Activated T-cell treated with anti-CD3 and anti-CD28 coated beads, Interleukin-2, amount 50 U/mL, for 4 hours (primary cell): Measurements from ENCODE around the gene LRCH3. TPM values are rescaled to one million over a fixed set of nuclear protein-coding genes. Genes with fewer than 3 reads are reported as not detected.
"Not testable (repeated sequence)": the region's sequence is repeated elsewhere in the genome, so short reads cannot be mapped to it uniquely, and the experiment has no call there.

ENCODE experiments used
- ATAC-seq, 2 donors: fragments of 200-7000 bp; cut with Tn5 transposase; one replicate each; pipeline ENCODE4 v1.10.0; 2021
- DNase-seq: peaks from one replicate; pipeline ENCODE4 v3.0.0-alpha.2; 2020
- H3K27me3 Mint-ChIP-seq: one replicate; pipeline ENCODE4 v1.8.0; 2021; ENCODE audit warnings: low read depth, mixed read lengths
- H3K36me3 Mint-ChIP-seq: one replicate; pipeline ENCODE4 v1.8.0; 2022; ENCODE audit warnings: mixed read lengths; ENCODE audit not compliant: insufficient read depth
- H3K4me1 Mint-ChIP-seq: one replicate; pipeline ENCODE4 v1.8.0; 2021; ENCODE audit warnings: low read depth, mixed read lengths
- H3K4me3 Mint-ChIP-seq: one replicate; pipeline ENCODE4 v1.8.0; 2021; ENCODE audit warnings: mild to moderate bottlenecking, moderate library complexity, mixed read lengths
- H3K9me3 Mint-ChIP-seq: one replicate; pipeline ENCODE4 v1.8.0; 2021; ENCODE audit warnings: mixed read lengths
- total RNA-seq, 3 donors: library from RNA; stranded (reverse); gene quantifications; one replicate each; pipeline ENCODE4 v1.2.1, GENCODE V29; 2021

LRCH3 gene
- total RNA-seq, 3 donors from 2014 or later = 33.7 to 43.9 (median 38.5) TPM

DNA sequence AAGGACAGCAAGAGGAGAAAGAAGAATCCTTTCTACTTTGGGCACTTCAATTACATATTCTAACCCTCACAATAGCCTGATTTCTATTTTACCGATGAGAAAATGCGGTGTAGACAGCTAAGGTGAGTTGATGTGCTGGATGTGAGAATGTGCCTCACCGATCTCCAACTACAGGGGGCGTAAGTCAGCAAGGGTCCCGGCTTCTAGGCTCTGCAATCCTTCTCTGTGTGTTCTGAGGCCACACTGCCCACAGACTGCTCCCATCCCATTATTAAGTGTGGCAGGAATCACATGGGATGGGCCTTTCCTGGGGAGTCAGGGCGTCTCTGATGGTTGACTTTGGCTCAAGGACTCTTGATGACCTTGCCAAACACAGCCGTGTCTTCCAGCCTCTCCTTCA, 135.4 kb downstream of the LRCH3 start:
- H3K4me1 Mint-ChIP-seq = peaks cover 3% of the 10 kb centered on the region
- H3K9me3 Mint-ChIP-seq = no peaks in the 10 kb centered on the region
- no peaks in the 10 kb centered on the region for H3K27me3 Mint-ChIP-seq
- no peak for ATAC-seq
- DNase-seq = no peak
- H3K4me3 Mint-ChIP-seq = no peak overlapping the region
- H3K36me3 Mint-ChIP-seq = peaks cover 25% of the 10 kb centered on the region

DNA sequence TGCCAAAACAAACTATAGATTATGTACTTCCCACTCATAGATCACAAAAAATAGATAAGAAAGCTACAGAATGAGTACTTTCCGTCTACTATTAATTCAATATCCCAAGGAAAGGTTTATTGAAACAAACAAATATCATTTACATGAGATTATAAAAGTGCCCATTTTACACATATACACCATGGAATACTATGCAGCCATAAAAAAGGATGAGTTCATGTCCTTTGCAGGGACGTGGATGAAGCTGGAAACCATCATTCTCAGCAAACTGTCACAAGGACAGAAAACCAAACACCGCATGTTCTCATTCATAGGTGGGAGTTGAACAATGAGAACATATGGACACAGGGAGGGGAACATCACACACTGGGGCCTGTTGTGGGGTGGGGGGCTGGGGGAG, 136.5 kb downstream of the LRCH3 start:
- H3K27me3 Mint-ChIP-seq, H3K4me3 Mint-ChIP-seq, H3K4me1 Mint-ChIP-seq, H3K9me3 Mint-ChIP-seq, ATAC-seq, DNase-seq: not testable (repeated sequence)
- H3K36me3 Mint-ChIP-seq = peaks cover 21% of the 10 kb centered on the region

DNA sequence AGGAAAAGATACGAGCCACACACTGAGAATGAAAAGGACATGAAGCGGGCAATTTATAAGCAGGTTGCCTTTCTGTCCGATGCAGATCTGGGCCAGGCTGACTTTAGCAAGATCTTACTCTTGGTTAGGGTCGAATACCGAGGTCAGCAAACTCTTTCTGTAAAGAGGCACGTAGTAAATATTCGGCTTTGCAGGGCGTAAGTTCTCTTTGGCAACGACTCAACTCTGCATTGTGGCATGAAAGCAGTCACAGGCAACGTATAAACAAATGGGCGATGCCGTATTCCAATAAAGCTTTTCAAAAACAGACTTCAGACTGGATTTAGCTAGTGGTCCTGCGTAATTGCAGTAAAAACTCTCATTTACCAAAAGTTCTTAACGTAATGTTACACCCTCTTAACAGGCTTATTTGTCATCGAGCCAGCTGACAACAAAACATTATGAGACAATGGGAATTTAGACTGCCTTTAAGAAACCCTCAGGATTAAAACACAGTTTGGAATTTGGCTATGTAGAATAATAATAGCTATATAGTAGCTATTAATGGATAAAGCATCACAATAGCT, 145.8 kb downstream of the LRCH3 start:
- Mint-ChIP-seq H3K9me3 (no peaks in the 10 kb centered on the region), H3K4me3 (no peak overlapping the region), H3K4me1 (no peaks in the 10 kb centered on the region), H3K27me3 (no peaks in the 10 kb centered on the region), H3K36me3 (peaks cover 4% of the 10 kb centered on the region)
- DNase-seq (no peak), ATAC-seq (no peak)

Other genes starting within 250 kb of the LRCH3 start
- gene BDH1, start 235.3 kb upstream of the LRCH3 start, total RNA-seq = 10 to 100 TPM; 70.7 to 83.8 (median 79.9) TPM
- gene RUBCN, start 54.4 kb upstream of the LRCH3 start, total RNA-seq = 10 to 100 TPM; 36.9 to 47.0 (median 39.5) TPM
- gene FYTTD1, start 41.4 kb upstream of the LRCH3 start, total RNA-seq = 10 to 100 TPM; 40.8 to 46.5 (median 43.3) TPM
- gene RPL35A, start 158.9 kb downstream of the LRCH3 start, total RNA-seq = 1,000 to 10,000 TPM; 1,441 to 1,606 (median 1,571) TPM
- gene LMLN, start 169.0 kb downstream of the LRCH3 start, total RNA-seq = 1 to 10 TPM; 3.8 to 5.4 (median 4.1) TPM